RWPE2 (cell line): ENCODE data around the gene SMG6.

Source experiments
- ATAC-seq: fragments of 200-7000 bp; cut with Tn5 transposase; 3 replicates; pipeline ENCODE4 v1.9.1; 2021; ENCODE audit warnings: low read depth
- DNase-seq: peaks from one replicate; pipeline ENCODE4 v3.0.0-alpha.2; 2020; ENCODE audit warnings: low spot score
- H3K27ac ChIP-seq: fragments of 450-650 bp; 2 replicates; pipeline ENCODE4 v1.5.1; 2017; ENCODE audit warnings: mild to moderate bottlenecking; ENCODE audit not compliant: poor library complexity, severe bottlenecking
- H3K27me3 ChIP-seq: fragments of 250-450 bp; sonication (Bioruptor Pico); 2 replicates; pipeline ENCODE4 v1.5.1; 2021; ENCODE audit warnings: mild to moderate bottlenecking, moderate library complexity; ENCODE audit not compliant: insufficient read depth, poor library complexity, severe bottlenecking
- H3K36me3 ChIP-seq: fragments of 250-450 bp; sonication (Bioruptor Pico); 2 replicates; pipeline ENCODE4 v1.5.1; 2020; ENCODE audit warnings: low read depth, mild to moderate bottlenecking, moderate library complexity
- H3K4me1 ChIP-seq: fragments of 250-450 bp; sonication (Bioruptor Pico); 2 replicates; pipeline ENCODE4 v1.5.1; 2021; ENCODE audit warnings: mild to moderate bottlenecking, moderate library complexity; ENCODE audit not compliant: insufficient read depth, poor library complexity, severe bottlenecking
- H3K4me3 ChIP-seq: fragments of 250-450 bp; sonication (Bioruptor Pico); 2 replicates; pipeline ENCODE4 v1.5.1; 2021; ENCODE audit warnings: mild to moderate bottlenecking, moderate library complexity; ENCODE audit not compliant: severe bottlenecking
- H3K9me3 ChIP-seq: fragments of 250-450 bp; sonication (Bioruptor Pico); 2 replicates; pipeline ENCODE4 v1.5.1; 2021; ENCODE audit warnings: mild to moderate bottlenecking, moderate library complexity; ENCODE audit not compliant: severe bottlenecking
- TF ChIP-seq, protein P1 (sequence below): fragments of 450-650 bp; IDR thresholded peaks from one replicate; pipeline ENCODE4 v1.5.1; 2017; ENCODE audit warnings: mild to moderate bottlenecking, moderate library complexity; ENCODE audit not compliant: poor library complexity, severe bottlenecking

SMG6 gene

DNA sequence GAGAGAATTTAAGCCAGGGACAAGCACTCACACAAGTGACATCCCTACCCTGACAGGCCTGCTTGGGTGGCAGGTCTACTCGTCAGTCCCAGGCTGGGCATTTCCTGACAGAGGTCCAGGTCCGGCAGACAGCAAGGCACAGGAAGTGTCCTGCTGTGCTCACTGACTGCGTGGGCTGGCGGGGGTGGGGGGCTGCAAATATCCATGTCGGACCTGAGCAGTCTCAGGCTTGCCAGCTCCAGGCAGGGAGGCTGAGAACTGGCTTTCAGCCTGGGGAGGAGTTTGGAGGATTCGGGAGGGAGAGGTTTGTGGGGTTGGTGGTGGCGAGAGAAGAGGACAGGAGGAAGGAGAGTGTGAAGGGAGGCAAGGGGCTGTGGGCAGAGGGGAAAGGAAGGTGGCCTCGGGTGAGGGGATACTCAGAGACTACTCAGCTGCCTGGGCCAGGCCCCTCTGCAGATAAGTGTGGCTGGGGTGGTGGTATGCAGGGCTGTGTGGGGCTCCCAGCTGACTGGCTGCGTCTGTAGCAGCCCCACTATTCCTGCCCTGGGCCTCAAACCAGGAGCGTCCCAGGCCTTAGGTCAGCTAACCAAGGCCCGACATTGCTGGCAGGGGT lies 240.9 kb downstream of the SMG6 start:
- no peak overlapping the region for H3K4me3 ChIP-seq

DNA sequence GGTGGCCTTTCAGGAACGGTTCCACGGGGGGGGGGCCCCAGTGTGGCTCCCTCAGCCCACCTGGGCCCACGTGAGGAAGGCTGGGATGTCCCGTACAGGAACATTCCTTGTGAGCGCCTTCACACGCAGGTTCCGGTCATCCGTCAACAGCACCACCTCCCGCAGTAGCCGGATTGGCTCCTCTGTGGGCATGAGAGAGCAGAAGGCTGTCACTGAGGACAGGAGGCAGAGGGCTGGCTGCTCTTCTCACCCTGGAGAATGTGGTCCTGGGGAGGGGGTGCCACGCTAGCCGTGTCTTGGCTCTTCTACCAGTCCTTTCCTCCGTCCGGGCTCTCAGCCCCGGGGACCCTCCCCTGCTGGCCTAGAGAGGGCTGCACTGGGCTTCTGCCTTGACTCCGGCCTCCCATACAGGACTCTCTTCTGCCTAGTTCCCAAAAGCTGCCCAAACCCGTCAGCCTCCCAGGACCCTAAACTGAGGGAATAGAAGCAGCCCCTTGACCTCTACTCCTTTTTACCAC lies 242.1 kb downstream of the SMG6 start:
- Histone ChIP-seq H3K9me3 (no peaks in the 10 kb centered on the region), H3K27me3 (no peaks in the 10 kb centered on the region), H3K36me3 (no peaks in the 10 kb centered on the region), H3K4me3 (no peak overlapping the region), H3K4me1 (no peaks in the 10 kb centered on the region), H3K27ac (no peak overlapping the region)
- TF ChIP-seq, protein P1, sequence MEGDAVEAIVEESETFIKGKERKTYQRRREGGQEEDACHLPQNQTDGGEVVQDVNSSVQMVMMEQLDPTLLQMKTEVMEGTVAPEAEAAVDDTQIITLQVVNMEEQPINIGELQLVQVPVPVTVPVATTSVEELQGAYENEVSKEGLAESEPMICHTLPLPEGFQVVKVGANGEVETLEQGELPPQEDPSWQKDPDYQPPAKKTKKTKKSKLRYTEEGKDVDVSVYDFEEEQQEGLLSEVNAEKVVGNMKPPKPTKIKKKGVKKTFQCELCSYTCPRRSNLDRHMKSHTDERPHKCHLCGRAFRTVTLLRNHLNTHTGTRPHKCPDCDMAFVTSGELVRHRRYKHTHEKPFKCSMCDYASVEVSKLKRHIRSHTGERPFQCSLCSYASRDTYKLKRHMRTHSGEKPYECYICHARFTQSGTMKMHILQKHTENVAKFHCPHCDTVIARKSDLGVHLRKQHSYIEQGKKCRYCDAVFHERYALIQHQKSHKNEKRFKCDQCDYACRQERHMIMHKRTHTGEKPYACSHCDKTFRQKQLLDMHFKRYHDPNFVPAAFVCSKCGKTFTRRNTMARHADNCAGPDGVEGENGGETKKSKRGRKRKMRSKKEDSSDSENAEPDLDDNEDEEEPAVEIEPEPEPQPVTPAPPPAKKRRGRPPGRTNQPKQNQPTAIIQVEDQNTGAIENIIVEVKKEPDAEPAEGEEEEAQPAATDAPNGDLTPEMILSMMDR: no peak
- DNase-seq (no peak), ATAC-seq (no peak)

More for the DNA sequence above, 240.9 kb downstream of the SMG6 start:
- Histone ChIP-seq H3K4me1 (peaks cover 5% of the 10 kb centered on the region), H3K27ac (no peak overlapping the region), H3K9me3 (no peaks in the 10 kb centered on the region), H3K36me3 (peaks cover 5% of the 10 kb centered on the region; the same call in 1 of the 2 replicates), H3K27me3 (no peaks in the 10 kb centered on the region)
- TF ChIP-seq, protein P1: no peak
- ATAC-seq: no peak
- no peak for DNase-seq

DNA sequence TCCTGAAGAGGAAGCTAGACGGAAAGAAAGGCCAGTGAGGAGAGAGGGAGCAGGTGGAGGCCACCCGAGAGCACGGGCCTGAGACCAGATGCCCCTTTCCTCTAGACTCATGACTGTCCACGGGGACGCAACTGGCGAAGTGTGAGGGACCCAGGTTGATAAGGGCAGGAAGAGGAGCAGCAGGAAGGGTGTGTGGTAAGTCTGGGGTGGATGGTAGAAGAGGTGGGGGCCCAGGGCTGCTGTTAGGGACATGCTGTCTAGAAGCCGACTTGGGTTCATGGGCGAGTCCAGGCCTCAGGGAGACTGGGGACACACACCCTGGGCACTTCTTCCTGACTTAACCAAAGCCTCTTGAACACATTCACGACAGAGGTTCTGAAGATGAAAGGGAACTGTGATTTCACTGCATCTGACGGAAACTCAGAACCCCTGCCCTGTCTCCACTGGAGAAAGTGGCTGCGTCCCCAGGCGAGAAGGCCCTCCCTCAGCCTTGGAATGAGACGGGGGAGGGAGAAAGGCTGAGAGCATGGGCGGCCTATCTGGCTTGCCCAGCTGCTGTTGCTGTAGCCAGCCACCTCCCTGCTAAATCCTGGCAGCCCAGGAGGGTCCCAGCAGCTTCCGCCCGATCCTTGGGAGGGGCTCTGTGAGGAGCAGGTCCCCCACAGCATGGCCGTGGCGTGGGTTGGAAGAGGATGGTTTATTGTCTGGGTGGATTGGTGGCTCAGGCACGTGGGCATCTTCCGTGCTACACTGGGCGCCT lies 242.7 kb downstream of the SMG6 start:
- H3K4me1 ChIP-seq: no peaks in the 10 kb centered on the region
- no peak for DNase-seq
- no peaks in the 10 kb centered on the region for H3K9me3 ChIP-seq
- no peak for ATAC-seq
- no peak overlapping the region for H3K4me3 ChIP-seq
- H3K27me3 ChIP-seq: no peaks in the 10 kb centered on the region
- H3K36me3 ChIP-seq: no peaks in the 10 kb centered on the region
- H3K27ac ChIP-seq: no peak overlapping the region
- TF ChIP-seq, protein P1: no peak

- Histone ChIP-seq H3K27ac (no peak overlapping the region), H3K4me3 (no peak overlapping the region), H3K4me1 (no peaks in the 10 kb centered on the region), H3K27me3 (no peaks in the 10 kb centered on the region), H3K9me3 (no peaks in the 10 kb centered on the region), H3K36me3 (no peaks in the 10 kb centered on the region)
- TF ChIP-seq, protein P1: no peak
- no peak for ATAC-seq
- no peak for DNase-seq
These were observed 243.3 kb downstream of the SMG6 start for GRCh38 chr17:2060385-2060658.
